VCaP (cell line): ENCODE data around the gene KAZN.

Experiments
- H3K27ac ChIP-seq: fragments of 450-650 bp; 2 replicates; pipeline ENCODE4 v1.5.1; 2017
- TF ChIP-seq, protein P1 (sequence below): fragments of 450-650 bp; conservative IDR thresholded peaks from 2 replicates; pipeline ENCODE4 v1.5.1; 2017; ENCODE audit warnings: mild to moderate bottlenecking, moderate library complexity

The KAZN gene

DNA sequence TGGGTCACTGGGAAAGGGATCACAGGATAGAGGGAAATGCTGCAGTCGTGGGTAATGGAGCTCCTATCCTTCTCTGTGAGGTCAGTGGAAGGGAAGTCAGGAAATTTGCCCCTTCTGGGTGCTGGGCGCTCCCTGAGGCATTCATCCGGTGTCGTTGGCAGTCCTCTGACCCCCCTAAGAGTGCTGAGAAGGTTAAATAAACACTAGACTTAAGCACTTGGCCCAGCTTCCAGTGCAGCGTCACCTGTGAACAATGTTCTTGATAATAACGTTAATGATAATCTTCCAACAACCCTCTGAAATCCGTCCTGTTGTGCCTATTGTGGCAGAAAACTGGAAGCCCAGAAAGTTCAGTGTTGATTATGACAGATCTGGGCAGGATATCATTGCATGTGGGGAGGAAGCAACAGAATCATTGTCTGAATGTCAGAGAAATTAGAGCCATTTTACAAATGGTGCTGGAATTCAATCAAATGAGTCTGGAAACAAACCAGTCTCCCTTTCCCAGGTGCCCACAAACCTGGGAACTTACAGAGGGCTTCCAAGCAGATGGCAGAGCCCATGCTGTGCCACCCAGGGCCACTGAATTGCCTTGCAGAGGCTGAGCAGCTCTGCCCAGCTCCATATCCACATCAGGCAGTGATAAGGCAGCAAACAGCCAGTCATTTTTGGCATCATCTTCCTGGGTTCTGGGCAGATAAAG, 216.8 kb downstream of the KAZN start:
- H3K27ac ChIP-seq, result no peak overlapping the region
- TF ChIP-seq, protein P1, sequence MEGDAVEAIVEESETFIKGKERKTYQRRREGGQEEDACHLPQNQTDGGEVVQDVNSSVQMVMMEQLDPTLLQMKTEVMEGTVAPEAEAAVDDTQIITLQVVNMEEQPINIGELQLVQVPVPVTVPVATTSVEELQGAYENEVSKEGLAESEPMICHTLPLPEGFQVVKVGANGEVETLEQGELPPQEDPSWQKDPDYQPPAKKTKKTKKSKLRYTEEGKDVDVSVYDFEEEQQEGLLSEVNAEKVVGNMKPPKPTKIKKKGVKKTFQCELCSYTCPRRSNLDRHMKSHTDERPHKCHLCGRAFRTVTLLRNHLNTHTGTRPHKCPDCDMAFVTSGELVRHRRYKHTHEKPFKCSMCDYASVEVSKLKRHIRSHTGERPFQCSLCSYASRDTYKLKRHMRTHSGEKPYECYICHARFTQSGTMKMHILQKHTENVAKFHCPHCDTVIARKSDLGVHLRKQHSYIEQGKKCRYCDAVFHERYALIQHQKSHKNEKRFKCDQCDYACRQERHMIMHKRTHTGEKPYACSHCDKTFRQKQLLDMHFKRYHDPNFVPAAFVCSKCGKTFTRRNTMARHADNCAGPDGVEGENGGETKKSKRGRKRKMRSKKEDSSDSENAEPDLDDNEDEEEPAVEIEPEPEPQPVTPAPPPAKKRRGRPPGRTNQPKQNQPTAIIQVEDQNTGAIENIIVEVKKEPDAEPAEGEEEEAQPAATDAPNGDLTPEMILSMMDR, result no peak

DNA sequence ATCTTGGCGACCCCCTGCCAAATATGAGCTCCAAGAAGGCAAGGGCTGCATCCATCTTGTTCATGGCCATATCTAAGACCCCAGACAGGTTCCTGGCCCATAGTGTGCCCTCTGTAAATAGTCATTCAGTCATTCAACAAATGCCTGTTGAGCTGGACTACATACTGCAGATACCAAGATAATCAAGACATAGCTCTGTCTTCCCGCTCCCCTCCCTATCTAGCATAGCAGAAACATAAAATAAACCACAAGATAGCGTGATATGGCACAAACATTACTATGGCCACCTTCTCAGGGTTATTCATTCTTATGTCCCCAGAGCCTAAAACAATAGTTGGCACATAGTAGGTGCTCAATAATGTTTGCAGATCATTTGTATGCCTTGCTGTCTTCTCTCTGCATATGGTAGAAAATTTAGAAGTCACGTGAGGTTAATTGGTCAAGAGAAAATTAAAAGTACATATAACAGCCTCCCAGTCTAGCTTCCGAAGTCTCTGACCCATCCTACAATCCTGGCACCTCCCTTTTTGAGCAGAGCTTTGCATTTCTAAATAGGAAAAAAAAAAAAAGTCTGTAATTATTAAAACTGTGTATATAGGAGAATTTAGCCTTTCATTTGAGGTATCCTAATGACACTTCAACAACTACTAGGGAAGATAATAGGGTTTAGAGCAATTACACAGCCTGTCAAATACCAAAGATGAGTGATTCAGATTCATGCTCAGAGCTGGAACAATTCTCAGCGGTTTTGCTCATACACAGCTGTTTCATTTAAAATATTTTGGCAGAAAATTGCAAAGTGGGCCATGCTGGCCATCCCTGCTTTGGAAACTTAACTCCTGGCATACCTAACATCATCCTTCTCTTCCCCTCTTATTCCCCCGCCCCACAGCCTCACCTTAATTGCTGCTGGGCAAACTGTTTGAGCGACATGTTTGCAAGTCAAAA, 219.0 kb downstream of the KAZN start:
- TF ChIP-seq, protein P1, result no peak
- H3K27ac ChIP-seq, result no peak overlapping the region

GRCh38 chr1:14820295-14821085, 222.0 kb downstream of the KAZN start:
- TF ChIP-seq, protein P1, result no peak
- no peak overlapping the region for H3K27ac ChIP-seq

GRCh38 chr1:14822493-14822892, 224.0 kb downstream of the KAZN start:
- TF ChIP-seq, protein P1, result no peak
- no peak overlapping the region for H3K27ac ChIP-seq

- H3K27ac ChIP-seq, result no peak overlapping the region
- TF ChIP-seq, protein P1, result no peak
These were observed 224.5 kb downstream of the KAZN start for GRCh38 chr1:14822996-14823395.

GRCh38 chr1:14824314-14824915, 225.9 kb downstream of the KAZN start:
- no peak overlapping the region for H3K27ac ChIP-seq
- TF ChIP-seq, protein P1, result no peak
